ENCODE data around the gene ZNF544.
"Not testable (repeated sequence)": the region's sequence is repeated elsewhere in the genome, so short reads cannot be mapped to it uniquely, and the experiment has no call there.

ZNF544 gene

GRCh38 chr19:58258259-58258658 lies 29.5 kb downstream of the ZNF544 start:
- not testable (repeated sequence) for FAIRE-seq

- no peak for FAIRE-seq
These were observed 32.9 kb downstream of the ZNF544 start for GRCh38 chr19:58261600-58261967.

- FAIRE-seq: no peak
These were observed 33.5 kb downstream of the ZNF544 start for GRCh38 chr19:58261968-58262921.

- no peak for FAIRE-seq
These were observed 34.2 kb downstream of the ZNF544 start for GRCh38 chr19:58262922-58263296.

GRCh38 chr19:58265100-58265499 lies 36.4 kb downstream of the ZNF544 start:
- no peak for FAIRE-seq

GRCh38 chr19:58268344-58268743 lies 39.6 kb downstream of the ZNF544 start:
- no peak for FAIRE-seq

GRCh38 chr19:58274771-58275201 lies 46.1 kb downstream of the ZNF544 start:
- FAIRE-seq: no peak

- no peak for FAIRE-seq
These were observed 46.9 kb downstream of the ZNF544 start for GRCh38 chr19:58275564-58275963.

- no peak for FAIRE-seq
These were observed 48.5 kb downstream of the ZNF544 start for GRCh38 chr19:58277197-58277596.

- FAIRE-seq: no peak
These were observed 49.2 kb downstream of the ZNF544 start for GRCh38 chr19:58277748-58278540.

GRCh38 chr19:58278541-58279041 lies 49.9 kb downstream of the ZNF544 start, which contains the start of gene ZNF8:
TSS of gene ZNF8 (plus strand) at chr19:58278955. CDS start at chr19:58279082, 127 bp downstream.
- FAIRE-seq: peak; percentile 95

- FAIRE-seq: no peak
These were observed 50.6 kb downstream of the ZNF544 start for GRCh38 chr19:58279042-58279924.

- no peak for FAIRE-seq
These were observed 51.2 kb downstream of the ZNF544 start for GRCh38 chr19:58279925-58280316.

- FAIRE-seq: no peak
These were observed 55.5 kb downstream of the ZNF544 start for GRCh38 chr19:58284199-58284598.

- FAIRE-seq: no peak
These were observed 63.2 kb downstream of the ZNF544 start for GRCh38 chr19:58291943-58292342.

- no peak for FAIRE-seq
These were observed 66.1 kb downstream of the ZNF544 start for GRCh38 chr19:58294743-58295374.

GRCh38 chr19:58296104-58296503 lies 67.4 kb downstream of the ZNF544 start:
- FAIRE-seq: no peak

GRCh38 chr19:58300620-58301019 lies 71.9 kb downstream of the ZNF544 start:
- FAIRE-seq: no peak

- no peak for FAIRE-seq
These were observed 75.5 kb downstream of the ZNF544 start for GRCh38 chr19:58304255-58304654.

GRCh38 chr19:58304748-58305064 lies 76.0 kb downstream of the ZNF544 start:
- FAIRE-seq: no peak

- peak; percentile 96 for FAIRE-seq
These were observed 76.6 kb downstream of the ZNF544 start, which contains the start of gene ERVK3-1 for GRCh38 chr19:58305065-58305931. TSS of gene ERVK3-1 (plus strand) at chr19:58305377. CDS start at chr19:58312169, 6,792 bp downstream.
